ENCODE measurements around the gene GNPDA2. TPM values are rescaled to one million over a fixed set of nuclear protein-coding genes. Genes with fewer than 3 reads are reported as not detected.

Gene GNPDA2
- total and polyA plus RNA-seq, 9 of the 15 experiments (the other 6 are each of a cell fraction or from before 2014, with no cell fraction given): 10.6 to 20.4 (median 13.0) TPM

DNA sequence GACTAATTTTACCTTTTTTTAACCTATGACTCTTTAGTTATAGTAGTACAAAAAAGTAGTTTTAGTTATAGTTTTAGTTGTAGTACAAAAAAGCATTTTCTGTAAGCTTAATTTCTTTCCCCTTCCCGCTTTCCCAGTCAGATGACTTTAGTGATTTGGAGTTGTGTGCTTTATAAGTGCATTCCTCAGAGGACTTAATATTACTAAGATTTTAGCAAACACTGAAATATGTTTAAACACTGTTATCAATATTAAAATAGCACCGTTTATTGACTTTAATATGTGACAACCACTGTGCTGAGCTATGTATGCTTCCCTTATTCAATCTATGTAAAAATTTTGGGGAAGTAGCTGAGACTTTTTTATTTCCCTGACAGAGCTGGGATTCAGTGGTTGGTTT is 25.3 kb downstream of the GNPDA2 start (continued):
- TF ChIP-seq BCOR (IDR thresholded peaks at IDR 0.05): no peak
- no peak for TF ChIP-seq PRMT5 (CRISPR knock-in tag; IDR thresholded peaks at IDR 0.05)
- TF ChIP-seq, protein P1, sequence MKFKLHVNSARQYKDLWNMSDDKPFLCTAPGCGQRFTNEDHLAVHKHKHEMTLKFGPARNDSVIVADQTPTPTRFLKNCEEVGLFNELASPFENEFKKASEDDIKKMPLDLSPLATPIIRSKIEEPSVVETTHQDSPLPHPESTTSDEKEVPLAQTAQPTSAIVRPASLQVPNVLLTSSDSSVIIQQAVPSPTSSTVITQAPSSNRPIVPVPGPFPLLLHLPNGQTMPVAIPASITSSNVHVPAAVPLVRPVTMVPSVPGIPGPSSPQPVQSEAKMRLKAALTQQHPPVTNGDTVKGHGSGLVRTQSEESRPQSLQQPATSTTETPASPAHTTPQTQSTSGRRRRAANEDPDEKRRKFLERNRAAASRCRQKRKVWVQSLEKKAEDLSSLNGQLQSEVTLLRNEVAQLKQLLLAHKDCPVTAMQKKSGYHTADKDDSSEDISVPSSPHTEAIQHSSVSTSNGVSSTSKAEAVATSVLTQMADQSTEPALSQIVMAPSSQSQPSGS (CRISPR knock-in tag; IDR thresholded peaks at IDR 0.05): no peak
- TF ChIP-seq, protein P2, sequence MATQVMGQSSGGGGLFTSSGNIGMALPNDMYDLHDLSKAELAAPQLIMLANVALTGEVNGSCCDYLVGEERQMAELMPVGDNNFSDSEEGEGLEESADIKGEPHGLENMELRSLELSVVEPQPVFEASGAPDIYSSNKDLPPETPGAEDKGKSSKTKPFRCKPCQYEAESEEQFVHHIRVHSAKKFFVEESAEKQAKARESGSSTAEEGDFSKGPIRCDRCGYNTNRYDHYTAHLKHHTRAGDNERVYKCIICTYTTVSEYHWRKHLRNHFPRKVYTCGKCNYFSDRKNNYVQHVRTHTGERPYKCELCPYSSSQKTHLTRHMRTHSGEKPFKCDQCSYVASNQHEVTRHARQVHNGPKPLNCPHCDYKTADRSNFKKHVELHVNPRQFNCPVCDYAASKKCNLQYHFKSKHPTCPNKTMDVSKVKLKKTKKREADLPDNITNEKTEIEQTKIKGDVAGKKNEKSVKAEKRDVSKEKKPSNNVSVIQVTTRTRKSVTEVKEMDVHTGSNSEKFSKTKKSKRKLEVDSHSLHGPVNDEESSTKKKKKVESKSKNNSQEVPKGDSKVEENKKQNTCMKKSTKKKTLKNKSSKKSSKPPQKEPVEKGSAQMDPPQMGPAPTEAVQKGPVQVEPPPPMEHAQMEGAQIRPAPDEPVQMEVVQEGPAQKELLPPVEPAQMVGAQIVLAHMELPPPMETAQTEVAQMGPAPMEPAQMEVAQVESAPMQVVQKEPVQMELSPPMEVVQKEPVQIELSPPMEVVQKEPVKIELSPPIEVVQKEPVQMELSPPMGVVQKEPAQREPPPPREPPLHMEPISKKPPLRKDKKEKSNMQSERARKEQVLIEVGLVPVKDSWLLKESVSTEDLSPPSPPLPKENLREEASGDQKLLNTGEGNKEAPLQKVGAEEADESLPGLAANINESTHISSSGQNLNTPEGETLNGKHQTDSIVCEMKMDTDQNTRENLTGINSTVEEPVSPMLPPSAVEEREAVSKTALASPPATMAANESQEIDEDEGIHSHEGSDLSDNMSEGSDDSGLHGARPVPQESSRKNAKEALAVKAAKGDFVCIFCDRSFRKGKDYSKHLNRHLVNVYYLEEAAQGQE (IDR thresholded peaks at IDR 0.05; ENCODE audit: borderline replicate concordance): no peak
- TF ChIP-seq, protein P2 (CRISPR knock-in tag; IDR thresholded peaks at IDR 0.05; ENCODE audit: low read depth): no peak
- no peak for TF ChIP-seq ZFP1 (CRISPR knock-in tag; IDR thresholded peaks at IDR 0.05)
- no peak for TF ChIP-seq GABPA (tag; conservative IDR thresholded peaks at IDR 0.05; ENCODE audit: low read depth)
- no peak for TF ChIP-seq PYGO2 (tag; IDR thresholded peaks at IDR 0.05)
- TF ChIP-seq NUFIP1 (IDR thresholded peaks at IDR 0.05; ENCODE audit: partially characterized antibody): no peak
- no peak for TF ChIP-seq DIDO1 (tag; IDR thresholded peaks at IDR 0.05; ENCODE audit: low read depth)

Data from K562 (cell line).